Stimulated activated CD8-positive, alpha-beta memory T cell treated with anti-CD3 and anti-CD28 coated beads, Interleukin-15, amount 100 ng/mL, for 4 hours (primary cell): ENCODE measurements around the gene NIPBL.
"Not testable (repeated sequence)": the region's sequence is repeated elsewhere in the genome, so short reads cannot be mapped to it uniquely, and the experiment has no call there.

Experiments used
- DNase-seq, 2 donors: peaks; one replicate each; pipeline ENCODE4 v3.0.0-alpha.2; 2020; ENCODE audit warnings: low read depth in 2 of 2

The NIPBL gene

GRCh38 chr5:36879274-36880033 lies 2.9 kb downstream of the NIPBL start:
- no peak for DNase-seq

GRCh38 chr5:36880761-36881160 lies 4.2 kb downstream of the NIPBL start:
- no peak for DNase-seq

- no peak for DNase-seq
Measured at GRCh38 chr5:36881304-36881703, 4.7 kb downstream of the NIPBL start.

- DNase-seq, result no peak
Measured at GRCh38 chr5:36881807-36882206, 5.2 kb downstream of the NIPBL start.

- DNase-seq, result no peak
Measured at GRCh38 chr5:36882250-36882649, 5.7 kb downstream of the NIPBL start.

GRCh38 chr5:36883894-36884462 lies 7.4 kb downstream of the NIPBL start:
- no peak for DNase-seq

- no peak for DNase-seq
Measured at GRCh38 chr5:36885149-36885548, 8.6 kb downstream of the NIPBL start.

GRCh38 chr5:36885566-36886485 lies 9.3 kb downstream of the NIPBL start:
- DNase-seq, result no peak

- no peak for DNase-seq
Measured at GRCh38 chr5:36886791-36887190, 10.2 kb downstream of the NIPBL start.

- DNase-seq, result no peak
Measured at GRCh38 chr5:36887532-36887931, 11.0 kb downstream of the NIPBL start.

GRCh38 chr5:36888303-36888702 lies 11.7 kb downstream of the NIPBL start:
- no peak for DNase-seq

- no peak for DNase-seq
Measured at GRCh38 chr5:36889264-36889663, 12.7 kb downstream of the NIPBL start.

- no peak for DNase-seq
Measured at GRCh38 chr5:36891266-36891665, 14.7 kb downstream of the NIPBL start.

- DNase-seq, result not testable (repeated sequence)
Measured at GRCh38 chr5:36892085-36892830, 15.7 kb downstream of the NIPBL start.

GRCh38 chr5:36894954-36895353 lies 18.4 kb downstream of the NIPBL start:
- DNase-seq, result no peak

- no peak for DNase-seq
Measured at GRCh38 chr5:36896476-36896875, 19.9 kb downstream of the NIPBL start.

GRCh38 chr5:36897616-36898015 lies 21.0 kb downstream of the NIPBL start:
- no peak for DNase-seq

GRCh38 chr5:36899860-36900259 lies 23.3 kb downstream of the NIPBL start:
- no peak for DNase-seq

GRCh38 chr5:36900283-36900682 lies 23.7 kb downstream of the NIPBL start:
- no peak for DNase-seq

GRCh38 chr5:36901077-36901476 lies 24.5 kb downstream of the NIPBL start:
- not testable (repeated sequence) for DNase-seq

GRCh38 chr5:36901856-36902255 lies 25.3 kb downstream of the NIPBL start:
- no peak for DNase-seq

- DNase-seq, result no peak
Measured at GRCh38 chr5:36902353-36902752, 25.8 kb downstream of the NIPBL start.
